ENCODE measurements around the gene RANBP9.
A peak's percentile ranks its signal among the peaks of the same experiment; 100 is the strongest.

Gene RANBP9

DNA sequence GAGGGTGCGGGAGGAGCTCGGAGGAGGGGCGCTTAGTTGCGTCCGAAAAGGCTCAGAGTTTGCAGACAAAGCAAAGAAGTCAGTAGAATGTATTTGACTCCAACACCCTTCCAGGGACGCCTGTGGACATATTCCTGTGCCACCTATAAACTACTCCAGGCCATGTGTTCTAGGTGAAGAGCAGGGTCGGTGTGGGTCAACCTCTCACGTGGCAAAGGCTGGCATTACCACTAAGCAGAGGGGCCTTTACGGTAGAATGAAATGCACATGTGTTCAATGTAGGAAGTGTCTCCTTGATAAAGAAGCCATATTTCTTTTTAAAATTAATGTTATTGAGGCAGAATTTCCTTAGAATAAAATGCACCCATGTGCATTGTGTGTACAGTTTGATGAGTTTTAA, 121.8 kb downstream of the RANBP9 start:
- peaks cover 48% of the 10 kb centered on the region for H3K36me3 ChIP-seq (ENCODE audit: insufficient read depth, insufficient read length, low read length)
- no peaks in the 10 kb centered on the region for H3K4me1 ChIP-seq (ENCODE audit: insufficient read depth, insufficient read length)
- no peak overlapping the region for H3K4me3 ChIP-seq (ENCODE audit: insufficient read length, low read depth)
- DNase-seq (ENCODE audit: low read depth, low spot score), result no peak
- no peaks in the 10 kb centered on the region for H3K27me3 ChIP-seq (ENCODE audit: insufficient read depth, insufficient read length)
- no peak for TF ChIP-seq YY1 (IDR thresholded peaks at IDR 0.05; ENCODE audit: insufficient read depth, insufficient read length)
- TF ChIP-seq ZNF274 (IDR thresholded peaks at IDR 0.05; ENCODE audit: low read depth, low read length), result no peak
- TF ChIP-seq SUZ12 (IDR thresholded peaks at IDR 0.05; ENCODE audit: extremely low read depth, insufficient read depth, insufficient read length), result no peak
- H3K9me3 ChIP-seq (ENCODE audit: insufficient read depth, low read length), result no peaks in the 10 kb centered on the region
- H3K9ac ChIP-seq (ENCODE audit: insufficient read length, low read depth), result no peak overlapping the region

DNA sequence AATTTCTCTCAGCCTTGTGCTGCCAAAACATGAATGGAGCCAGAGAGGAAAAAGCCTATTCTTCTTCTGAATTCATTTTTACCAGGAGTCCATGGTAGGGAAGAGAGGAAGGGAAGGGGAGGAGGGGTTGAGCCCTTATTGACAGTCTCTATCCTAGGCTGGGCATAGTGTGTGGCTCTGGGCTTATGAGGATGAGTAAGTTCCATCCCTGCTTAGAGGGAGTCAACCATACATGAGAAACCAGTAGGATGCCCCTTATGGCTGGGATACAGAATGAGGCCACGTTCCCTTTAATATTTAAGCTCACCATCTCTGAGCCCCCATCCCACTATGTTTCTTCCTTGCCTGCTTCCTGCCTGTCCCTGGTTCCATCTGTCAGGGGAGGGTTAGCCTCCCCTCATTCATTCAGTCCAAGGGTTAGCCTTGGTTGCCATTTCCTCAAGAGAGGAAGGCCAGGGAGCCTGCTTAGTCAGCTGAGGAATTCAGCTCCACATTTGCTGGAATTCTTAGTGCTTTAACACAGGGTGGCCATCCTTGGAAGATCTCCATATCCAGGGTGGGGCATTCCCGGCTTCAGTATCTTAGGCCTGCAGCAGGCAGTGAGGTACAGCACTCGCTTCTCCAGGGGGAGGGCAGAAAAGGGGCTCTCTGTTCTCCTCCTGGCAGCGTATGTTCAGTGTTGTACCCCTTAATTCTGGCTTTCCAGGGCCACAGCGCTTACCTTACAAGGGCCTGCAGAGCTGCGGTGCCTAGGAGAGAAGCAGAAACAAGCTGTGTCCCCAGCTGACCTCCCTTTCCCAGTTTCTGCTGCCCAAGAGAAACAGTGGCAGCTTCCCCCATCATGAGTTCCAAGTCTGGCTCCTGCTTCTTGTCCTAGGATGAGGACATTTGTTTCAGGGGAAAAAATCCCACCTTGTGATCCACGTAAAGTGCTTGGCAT, 124.8 kb downstream of the RANBP9 start:
- TF ChIP-seq ZNF274 (IDR thresholded peaks at IDR 0.05; ENCODE audit: low read depth, low read length) (no peak), YY1 (IDR thresholded peaks at IDR 0.05; ENCODE audit: insufficient read depth, insufficient read length) (no peak), SUZ12 (IDR thresholded peaks at IDR 0.05; ENCODE audit: extremely low read depth, insufficient read depth, insufficient read length) (no peak)
- Histone ChIP-seq H3K9ac (ENCODE audit: insufficient read length, low read depth) (no peak overlapping the region), H3K27me3 (ENCODE audit: insufficient read depth, insufficient read length) (no peaks in the 10 kb centered on the region), H3K4me3 (ENCODE audit: insufficient read length, low read depth) (no peak overlapping the region), H3K36me3 (ENCODE audit: insufficient read depth, insufficient read length, low read length) (peaks cover 37% of the 10 kb centered on the region), H3K4me1 (ENCODE audit: insufficient read depth, insufficient read length) (no peaks in the 10 kb centered on the region), H3K9me3 (ENCODE audit: insufficient read depth, low read length) (no peaks in the 10 kb centered on the region)
- no peak for DNase-seq (ENCODE audit: low read depth, low spot score)

DNA sequence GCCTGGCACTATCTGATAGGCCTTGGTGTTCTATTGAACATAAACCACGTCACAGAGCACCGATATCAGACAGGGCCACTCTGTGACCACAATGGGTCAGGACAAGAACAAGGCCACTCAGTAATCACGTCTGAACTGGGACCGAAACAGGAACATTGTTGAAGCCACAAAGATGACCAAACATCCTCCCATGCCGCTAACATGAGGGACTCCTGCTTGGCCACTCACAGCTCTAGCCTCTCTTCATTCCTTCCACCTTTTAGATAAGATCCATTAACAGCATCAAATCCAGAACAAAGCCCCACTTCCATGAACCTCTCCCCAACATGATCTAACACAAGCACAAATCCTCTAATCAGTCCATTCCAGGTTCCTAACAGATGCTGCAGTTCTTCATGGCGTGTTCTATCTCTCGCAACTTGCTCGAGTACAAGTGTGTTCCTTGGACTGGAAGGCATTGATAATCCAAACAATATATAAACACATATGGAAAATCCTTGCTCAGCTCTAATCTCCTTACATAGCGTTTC, 129.9 kb downstream of the RANBP9 start:
- peaks cover 23% of the 10 kb centered on the region for H3K36me3 ChIP-seq (ENCODE audit: insufficient read depth, insufficient read length, low read length)
- no peak for DNase-seq (ENCODE audit: low read depth, low spot score)
- H3K9ac ChIP-seq (ENCODE audit: insufficient read length, low read depth), result no peak overlapping the region
- TF ChIP-seq YY1 (IDR thresholded peaks at IDR 0.05; ENCODE audit: insufficient read depth, insufficient read length) (no peak), SUZ12 (IDR thresholded peaks at IDR 0.05; ENCODE audit: extremely low read depth, insufficient read depth, insufficient read length) (no peak), ZNF274 (IDR thresholded peaks at IDR 0.05; ENCODE audit: low read depth, low read length) (no peak)
- H3K4me1 ChIP-seq (ENCODE audit: insufficient read depth, insufficient read length), result no peaks in the 10 kb centered on the region
- no peaks in the 10 kb centered on the region for H3K27me3 ChIP-seq (ENCODE audit: insufficient read depth, insufficient read length)
- no peaks in the 10 kb centered on the region for H3K9me3 ChIP-seq (ENCODE audit: insufficient read depth, low read length)
- H3K4me3 ChIP-seq (ENCODE audit: insufficient read length, low read depth), result no peak overlapping the region

DNA sequence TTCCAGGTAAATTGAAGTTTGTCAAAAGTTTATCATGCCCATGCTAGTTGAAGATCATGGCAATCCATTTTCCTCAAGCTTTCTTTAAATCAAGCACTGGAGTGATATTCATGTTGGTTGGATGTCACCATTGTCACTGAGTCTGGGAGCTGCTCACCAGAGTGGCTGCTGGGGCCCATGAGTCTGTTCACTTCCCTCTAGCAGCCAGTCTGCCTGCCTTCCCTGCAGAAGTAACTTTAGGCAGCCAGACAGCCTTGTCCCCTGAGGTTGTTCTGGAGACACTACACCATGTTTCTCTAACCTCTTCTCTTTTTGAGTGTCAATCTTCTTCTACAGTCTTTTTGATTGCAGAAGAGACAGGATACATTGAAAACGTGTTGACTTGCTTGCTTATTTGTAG, 131.7 kb downstream of the RANBP9 start:
- Histone ChIP-seq H3K9me3 (ENCODE audit: insufficient read depth, low read length) (no peaks in the 10 kb centered on the region), H3K4me1 (ENCODE audit: insufficient read depth, insufficient read length) (no peaks in the 10 kb centered on the region), H3K36me3 (ENCODE audit: insufficient read depth, insufficient read length, low read length) (peaks cover 20% of the 10 kb centered on the region), H3K27me3 (ENCODE audit: insufficient read depth, insufficient read length) (no peaks in the 10 kb centered on the region), H3K9ac (ENCODE audit: insufficient read length, low read depth) (no peak overlapping the region), H3K4me3 (ENCODE audit: insufficient read length, low read depth) (no peak overlapping the region)
- DNase-seq (ENCODE audit: low read depth, low spot score), result no peak
- no peak for TF ChIP-seq SUZ12 (IDR thresholded peaks at IDR 0.05; ENCODE audit: extremely low read depth, insufficient read depth, insufficient read length)
- no peak for TF ChIP-seq ZNF274 (IDR thresholded peaks at IDR 0.05; ENCODE audit: low read depth, low read length)
- TF ChIP-seq YY1 (IDR thresholded peaks at IDR 0.05; ENCODE audit: insufficient read depth, insufficient read length), result no peak

DNA sequence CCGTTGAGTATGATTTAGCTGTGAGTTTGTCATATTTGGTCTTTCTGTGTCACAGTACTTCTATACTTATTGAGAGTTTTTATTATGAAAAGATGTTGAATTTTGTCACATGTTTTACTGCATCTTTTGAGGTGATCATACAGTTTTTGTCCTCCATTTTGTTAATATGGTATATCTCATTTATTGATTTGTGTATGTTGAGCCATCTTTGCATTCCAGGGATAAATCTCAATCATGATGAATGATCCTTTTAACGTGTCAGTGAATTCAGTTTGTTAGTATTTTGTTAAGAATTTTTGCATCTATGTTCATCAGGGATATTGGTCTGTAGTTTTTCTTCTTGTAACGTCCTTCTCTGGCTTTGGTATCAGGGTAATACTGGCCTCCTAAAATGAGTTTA, 133.7 kb downstream of the RANBP9 start:
- no peak overlapping the region for H3K9ac ChIP-seq (ENCODE audit: insufficient read length, low read depth)
- TF ChIP-seq SUZ12 (IDR thresholded peaks at IDR 0.05; ENCODE audit: extremely low read depth, insufficient read depth, insufficient read length), result no peak
- TF ChIP-seq YY1 (IDR thresholded peaks at IDR 0.05; ENCODE audit: insufficient read depth, insufficient read length), result no peak
- TF ChIP-seq ZNF274 (IDR thresholded peaks at IDR 0.05; ENCODE audit: low read depth, low read length), result no peak
- DNase-seq (ENCODE audit: low read depth, low spot score), result no peak
- H3K4me1 ChIP-seq (ENCODE audit: insufficient read depth, insufficient read length), result no peaks in the 10 kb centered on the region
- H3K27me3 ChIP-seq (ENCODE audit: insufficient read depth, insufficient read length), result no peaks in the 10 kb centered on the region
- H3K4me3 ChIP-seq (ENCODE audit: insufficient read length, low read depth), result no peak overlapping the region
- no peaks in the 10 kb centered on the region for H3K9me3 ChIP-seq (ENCODE audit: insufficient read depth, low read length)
- peaks cover 9% of the 10 kb centered on the region for H3K36me3 ChIP-seq (ENCODE audit: insufficient read depth, insufficient read length, low read length)

DNA sequence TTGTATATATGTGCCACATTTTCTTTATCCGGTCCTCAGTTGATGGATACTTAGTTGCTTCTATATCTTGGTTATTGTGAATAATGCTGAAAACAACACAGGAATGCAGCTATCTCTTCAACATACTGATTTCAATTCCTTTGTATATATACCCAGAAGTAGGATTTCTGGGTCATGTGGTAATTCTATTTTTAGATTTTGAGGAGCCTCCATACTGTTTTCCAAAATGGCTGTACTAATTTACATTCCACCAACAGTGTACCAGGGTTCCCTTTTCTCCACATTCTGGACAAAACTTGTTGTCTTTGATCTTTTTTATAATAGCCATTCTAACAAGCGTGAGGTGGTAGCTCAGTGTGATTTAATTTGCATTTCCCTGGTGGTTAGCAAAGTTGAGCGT, 135.6 kb downstream of the RANBP9 start:
- H3K9me3 ChIP-seq (ENCODE audit: insufficient read depth, low read length), result no peaks in the 10 kb centered on the region
- no peak for TF ChIP-seq SUZ12 (IDR thresholded peaks at IDR 0.05; ENCODE audit: extremely low read depth, insufficient read depth, insufficient read length)
- TF ChIP-seq ZNF274 (IDR thresholded peaks at IDR 0.05; ENCODE audit: low read depth, low read length), result no peak
- TF ChIP-seq YY1 (IDR thresholded peaks at IDR 0.05; ENCODE audit: insufficient read depth, insufficient read length), result no peak
- H3K4me1 ChIP-seq (ENCODE audit: insufficient read depth, insufficient read length), result no peaks in the 10 kb centered on the region
- DNase-seq (ENCODE audit: low read depth, low spot score), result no peak
- no peak overlapping the region for H3K9ac ChIP-seq (ENCODE audit: insufficient read length, low read depth)
- no peak overlapping the region for H3K4me3 ChIP-seq (ENCODE audit: insufficient read length, low read depth)
- no peaks in the 10 kb centered on the region for H3K27me3 ChIP-seq (ENCODE audit: insufficient read depth, insufficient read length)
- H3K36me3 ChIP-seq (ENCODE audit: insufficient read depth, insufficient read length, low read length), result peaks cover 5% of the 10 kb centered on the region

DNA sequence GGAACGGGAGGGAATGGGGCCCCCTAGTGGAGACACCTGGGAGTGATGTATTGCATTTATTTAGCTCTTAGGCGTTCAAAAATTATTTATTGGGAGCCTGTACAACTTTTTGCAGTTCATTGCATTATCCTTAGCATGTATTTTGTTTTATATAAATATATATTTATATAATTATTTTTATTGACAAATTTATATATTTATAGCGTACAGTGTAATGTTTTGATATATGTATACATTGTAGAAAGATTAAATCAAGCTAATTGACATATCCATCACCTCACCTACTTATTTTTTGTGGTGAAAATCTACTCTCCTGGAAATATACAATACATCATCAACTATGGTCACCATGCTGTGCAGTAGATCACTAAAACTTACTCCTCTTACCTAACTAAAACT, 136.3 kb downstream of the RANBP9 start:
- Histone ChIP-seq H3K4me3 (ENCODE audit: insufficient read length, low read depth) (peak overlapping the region; percentile 84), H3K9me3 (ENCODE audit: insufficient read depth, low read length) (no peaks in the 10 kb centered on the region), H3K27me3 (ENCODE audit: insufficient read depth, insufficient read length) (no peaks in the 10 kb centered on the region), H3K4me1 (ENCODE audit: insufficient read depth, insufficient read length) (no peaks in the 10 kb centered on the region), H3K36me3 (ENCODE audit: insufficient read depth, insufficient read length, low read length) (peaks cover 5% of the 10 kb centered on the region), H3K9ac (ENCODE audit: insufficient read length, low read depth) (peak overlapping the region; percentile 91)
- DNase-seq (ENCODE audit: low read depth, low spot score), result no peak
- no peak for TF ChIP-seq SUZ12 (IDR thresholded peaks at IDR 0.05; ENCODE audit: extremely low read depth, insufficient read depth, insufficient read length)
